K562 (cell line): ENCODE results near the gene TOM1L2. TPM values are rescaled to one million over a fixed set of nuclear protein-coding genes. Genes with fewer than 3 reads are reported as not detected.

Experiments
- ATAC-seq: fragments of 200-7000 bp; cut with Tn5 transposase; 3 replicates; pipeline ENCODE4 v1.9.1; 2020; ENCODE audit warnings: moderate library complexity
- BruUV-seq: library from RNA; stranded (reverse); fragments of 400-500 nt; replicated peaks from 2 replicates; lab custom pipeline; 2021; lab: Mats Ljungman, UMichigan
- CTCF ChIA-PET: fragments of 300-600 bp; formaldehyde crosslinking; extraction: SDS; loops from one replicate; lab custom pipeline; 2021; ENCODE audit warnings: low intra/inter-chr PET ratio; lab: Yijun Ruan, JAX
- POLR2A ChIA-PET: fragments of 300-600, 350-650 bp; sonication (Branson Sonifier 250); formaldehyde crosslinking; extraction: SDS; loops from one replicate; lab custom pipeline; 2021; ENCODE audit warnings: antibody characterized with exemption, inconsistent platforms; lab: Yijun Ruan, JAX
- DNase-seq, 4 experiments: peaks; one replicate each; pipeline versions ENCODE4 v3.0.0 to v3.0.0-alpha.2; 2011 to 2018; ENCODE audit warnings: low spot score in 3 of 4, mixed read lengths in 3 of 4; ENCODE audit errors: extremely low read depth in 1 of 4
- FAIRE-seq: peaks from 2 replicates; lab custom pipeline; 2011; peaks lifted over from hg19 to GRCh38; lab: Jason Lieb, UNC
- H2AFZ ChIP-seq: 2 replicates; pipeline ENCODE4 v1.6.0; 2011; ENCODE audit warnings: low read depth, low read length, control low read depth, inconsistent platforms
- H3K27ac ChIP-seq: fragments of 200-600 bp; 3 replicates; pipeline ENCODE4 v1.8.0; 2011; ENCODE audit warnings: low read depth, mild to moderate bottlenecking, control low read depth, inconsistent platforms, low read length, moderate library complexity, mixed read lengths; ENCODE audit errors: extremely low read depth
- H3K27me3 ChIP-seq, 2 experiments: fragments of 300-600 bp in 1 of 2; 2 replicates in 1 of 2; 3 replicates in 1 of 2; pipeline versions ENCODE4 v1.6.0 to v1.8.0; 2011; ENCODE audit warnings: inconsistent platforms in 2 of 2, low read length in 2 of 2, mild to moderate bottlenecking in 1 of 2, mixed read lengths in 1 of 2, moderate library complexity in 1 of 2; ENCODE audit not compliant: control insufficient read depth in 2 of 2, insufficient read depth in 2 of 2
- H3K36me3 ChIP-seq: fragments of 300-600 bp; 3 replicates; pipeline ENCODE4 v1.8.0; 2011; ENCODE audit warnings: mild to moderate bottlenecking, low read length, inconsistent platforms; ENCODE audit not compliant: control insufficient read depth, insufficient read depth
- H3K4me1 ChIP-seq, 2 experiments: fragments of 200-600 bp in 1 of 2; replicated peaks in 1 of 2; 2 replicates in 1 of 2; 3 replicates in 1 of 2; pipeline versions ENCODE4 v1.5.1 to v1.8.0; 2011; ENCODE audit warnings: inconsistent platforms in 2 of 2, low read length in 2 of 2, mild to moderate bottlenecking in 1 of 2, mixed read lengths in 1 of 2, moderate library complexity in 1 of 2; ENCODE audit not compliant: control insufficient read depth in 2 of 2, insufficient read depth in 2 of 2
- H3K4me2 ChIP-seq: 2 replicates; pipeline ENCODE4 v1.6.1; 2011; ENCODE audit warnings: low read length, control low read depth, inconsistent platforms, mixed read lengths; ENCODE audit not compliant: insufficient read depth
- H3K4me3 ChIP-seq: fragments of 200-600 bp; sonication (generic), shearing (Covaris generic); 2 replicates; pipeline ENCODE4 v1.5.1; 2016; ENCODE audit warnings: control low read depth, inconsistent platforms
- H3K79me2 ChIP-seq: fragments of 200-600 bp; 3 replicates; pipeline ENCODE4 v1.8.0; 2011; ENCODE audit warnings: low read length, inconsistent platforms; ENCODE audit not compliant: control insufficient read depth, insufficient read depth
- H3K9ac ChIP-seq, 2 experiments: 2 replicates each; pipeline versions ENCODE4 v1.6.0 to v1.6.1; 2011; ENCODE audit warnings: low read depth in 2 of 2, low read length in 2 of 2, control low read depth in 1 of 2, inconsistent platforms in 1 of 2, mild to moderate bottlenecking in 1 of 2, mixed read lengths in 1 of 2; ENCODE audit not compliant: insufficient read depth in 1 of 2
- H3K9me1 ChIP-seq: one replicate; pipeline ENCODE4 v1.6.0; 2011; ENCODE audit warnings: inconsistent platforms, mild to moderate bottlenecking, low read length, moderate library complexity; ENCODE audit not compliant: control insufficient read depth, insufficient read depth
- H3K9me3 ChIP-seq: replicated peaks from 2 replicates; pipeline ENCODE4 v1.5.1; 2011; ENCODE audit warnings: low read depth, low read length, inconsistent platforms; ENCODE audit not compliant: control insufficient read depth, insufficient read depth
- H4K20me1 ChIP-seq: replicated peaks from 2 replicates; pipeline ENCODE4 v1.6.1; 2011; ENCODE audit warnings: low read length, inconsistent platforms, mixed read lengths; ENCODE audit not compliant: control insufficient read depth, insufficient read depth
- BACH1 ChIP-seq: fragments of 200-800 bp; sonication (Bioruptor generic); IDR thresholded peaks from 2 replicates; pipeline ENCODE4 v1.6.1; 2016; ENCODE audit warnings: missing genetic modification characterization, missing compliant biosample characterization
- DLX4 ChIP-seq: fragments of 250-450 bp; sonication (Bioruptor Pico); IDR thresholded peaks from 2 replicates; pipeline ENCODE4 v1.6.1; 2021; ENCODE audit warnings: mild to moderate bottlenecking
- ETV1 ChIP-seq: fragments of 450-650 bp; conservative IDR thresholded peaks from 2 replicates; pipeline ENCODE4 v1.6.1; 2016; ENCODE audit warnings: missing genetic modification characterization, control low read depth, low read depth, missing compliant biosample characterization
- HSF4 ChIP-seq: fragments of 250-450 bp; sonication (Bioruptor Pico); IDR thresholded peaks from 2 replicates; pipeline ENCODE4 v2.1.2; 2022; ENCODE audit warnings: mild to moderate bottlenecking, moderate library complexity, borderline replicate concordance
- NCOA6 ChIP-seq: fragments of 450-650 bp; IDR thresholded peaks from 2 replicates; pipeline ENCODE4 v1.6.1; 2017; ENCODE audit warnings: mild to moderate bottlenecking
- PTRF ChIP-seq: fragments of 450-650 bp; IDR thresholded peaks from 2 replicates; pipeline ENCODE4 v1.6.1; 2016; ENCODE audit warnings: mild to moderate bottlenecking, missing genetic modification characterization, missing compliant biosample characterization
- RAD51 ChIP-seq: fragments of 450-650 bp; IDR thresholded peaks from 2 replicates; pipeline ENCODE4 v1.7.1; 2016; ENCODE audit warnings: low read depth, mild to moderate bottlenecking, borderline replicate concordance
- SRSF3 ChIP-seq: fragments of 200-400 bp; formaldehyde crosslinking; IDR thresholded peaks from 2 replicates; pipeline ENCODE4 v1.6.1; 2016; ENCODE audit warnings: mild to moderate bottlenecking, low read length, moderate library complexity; ENCODE audit not compliant: insufficient read depth
- TFAP4 ChIP-seq: sonication (generic); formaldehyde crosslinking; IDR thresholded peaks from 2 replicates; pipeline ENCODE4 v1.8.0; 2022; ENCODE audit warnings: missing genetic modification reagents, mild to moderate bottlenecking, moderate library complexity, borderline replicate concordance
- ZNF586 ChIP-seq: fragments of 450-650 bp; formaldehyde crosslinking; conservative IDR thresholded peaks from 2 replicates; pipeline ENCODE4 v1.4.0; 2020; ENCODE audit warnings: mild to moderate bottlenecking, moderate library complexity
- ZSCAN32 ChIP-seq: fragments of 450-650 bp; formaldehyde crosslinking; IDR thresholded peaks from 2 replicates; pipeline ENCODE4 v1.4.0; 2020; ENCODE audit warnings: mild to moderate bottlenecking, moderate library complexity
- WGBS: fragments of 100-300 bp; shearing (Covaris generic); methylation state at CpG from one replicate; pipeline ENCODE4 v1.1.6; 2016; ENCODE audit warnings: low coverage, mixed read lengths; ENCODE audit not compliant: insufficient coverage; ENCODE audit errors: missing lambda C conversion rate; 5-methylcytosine and 5-hydroxymethylcytosine counted together
- in situ Hi-C: fragments of 300-500 bp; cut with MboI; formaldehyde crosslinking; loops from 4 replicates; pipeline ENCODE4 v1.15.0; 2018; ENCODE audit warnings: inconsistent platforms, mixed read lengths
- intact Hi-C: fragments of 100-400 bp; cut with micrococcal nuclease; formaldehyde crosslinking; loops from 2 replicates; pipeline ENCODE4 v1.14.2; 2022
- polyA plus RNA-seq, 8 experiments: library from polyadenylated mRNA; depleted of rRNA in 4 of 8; stranded (reverse) in 5 of 8; unstranded in 3 of 8; fragments of >200 nt; fragmentation: Nextera tagmentation in 2 of 8; fragmentation: Illumina TruSeq in 1 of 8; extraction: Ambion mirVana in 2 of 8; extraction: Trizol in 1 of 8; gene quantifications; 2 replicates each; pipeline versions ENCODE4 v1.2.1 to v1.2.3, GENCODE V29; 2011 to 2014; ENCODE audit warnings: inconsistent platforms in 1 of 8, missing spikeins in 1 of 8
- total RNA-seq, 7 experiments: library from RNA; depleted of rRNA in 6 of 7; stranded (reverse); fragments of >200 nt in 6 of 7; fragmentation: Illumina TruSeq in 2 of 7; extraction: Trizol in 2 of 7; gene quantifications; 2 replicates each; pipeline versions ENCODE4 v1.2.1 to v1.2.3, GENCODE V29; 2011 to 2021; ENCODE audit warnings: low replicate concordance in 1 of 7

The TOM1L2 gene
- total and polyA plus RNA-seq, 9 of the 15 experiments (the other 6 are each of a cell fraction or from before 2014, with no cell fraction given) = 0.07 to 6.0 (median 2.5) TPM

GRCh38 chr17:17852930-17853329 lies 119.3 kb downstream of the TOM1L2 start:
- in situ Hi-C loops = no loop called here
- DNase-seq (no peak), ATAC-seq (no peak), FAIRE-seq (no peak)
- Histone ChIP-seq H3K36me3 (no peaks in the 10 kb centered on the region), H2AFZ (no peak overlapping the region), H4K20me1 (no peaks in the 10 kb centered on the region), H3K79me2 (no peaks in the 10 kb centered on the region), H3K4me2 (no peak overlapping the region), H3K27me3 (no peaks in the 10 kb centered on the region), H3K27ac (no peak overlapping the region), H3K9me3 (no peaks in the 10 kb centered on the region), H3K4me1 (peaks cover 40 to 42% of the 10 kb centered on the region in 2 experiments), H3K4me3 (no peak overlapping the region), H3K9ac (no peak overlapping the region), H3K9me1 (no peaks in the 10 kb centered on the region)
- TF ChIP-seq TFAP4 (no peak), ZNF586 (CRISPR knock-in tag) (no peak), NCOA6 (no peak), HSF4 (CRISPR knock-in tag) (no peak), ETV1 (tag) (no peak), BACH1 (no peak), ZSCAN32 (CRISPR knock-in tag) (no peak), DLX4 (CRISPR knock-in tag) (no peak), PTRF (tag) (no peak), RAD51 (no peak), SRSF3 (no peak)
- no TSS peak for BruUV-seq
- intact Hi-C loops = no loop called here
- POLR2A ChIA-PET = interaction anchor here (1.5 to 3.0 kb wide), 3 partner anchors 11 to 17 kb away, joined by 8 to 10 read pairs (median 10); partner anchors contain the start of gene SREBF1
- CTCF ChIA-PET = no interaction called here
- 78% methylated on average over 3 of the region's 3 CpGs for WGBS
